Nephron (organoid): ENCODE results near the gene MORN1.
"Not testable (repeated sequence)": the region's sequence is repeated elsewhere in the genome, so short reads cannot be mapped to it uniquely, and the experiment has no call there.

ENCODE experiments used
- H3K27ac Mint-ChIP-seq, 3 experiments: 2 replicates each; pipeline ENCODE4 v1.8.0; 2020; ENCODE audit warnings: mixed read lengths in 3 of 3, mild to moderate bottlenecking in 2 of 3, moderate library complexity in 1 of 3
- H3K27me3 Mint-ChIP-seq: 2 replicates; pipeline ENCODE4 v1.8.0; 2021; ENCODE audit warnings: low read depth, mild to moderate bottlenecking, moderate library complexity, mixed read lengths
- H3K36me3 Mint-ChIP-seq: 2 replicates; pipeline ENCODE4 v1.8.0; 2020; ENCODE audit warnings: low read depth, mixed read lengths
- H3K4me1 Mint-ChIP-seq: 2 replicates; pipeline ENCODE4 v1.8.0; 2020; ENCODE audit warnings: mixed read lengths
- H3K4me3 Mint-ChIP-seq, 3 experiments: 2 replicates each; pipeline ENCODE4 v1.8.0; 2020; ENCODE audit warnings: mild to moderate bottlenecking in 3 of 3, mixed read lengths in 3 of 3, moderate library complexity in 2 of 3
- H3K9me3 Mint-ChIP-seq: 2 replicates; pipeline ENCODE4 v1.8.0; 2020; ENCODE audit warnings: mixed read lengths
- CTCF ChIP-seq, 3 experiments: fragments of 200-600 bp; sonication (generic); IDR thresholded peaks; one replicate each; pipeline ENCODE4 v1.5.0; 2021; ENCODE audit warnings: antibody characterized with exemption in 3 of 3; ENCODE audit not compliant: unreplicated experiment in 3 of 3

Gene MORN1

GRCh38 chr1:2337081-2337480, 54.3 kb downstream of the MORN1 start:
- H3K4me1 Mint-ChIP-seq = peaks cover 26% of the 10 kb centered on the region
- H3K4me3 Mint-ChIP-seq = no peak overlapping the region
- H3K27me3 Mint-ChIP-seq = peaks cover 4% of the 10 kb centered on the region
- H3K36me3 Mint-ChIP-seq = no peaks in the 10 kb centered on the region
- no peaks in the 10 kb centered on the region for H3K9me3 Mint-ChIP-seq
- H3K27ac Mint-ChIP-seq = no peak overlapping the region
- TF ChIP-seq CTCF (IDR thresholded peaks at IDR 0.05; ENCODE audit: unreplicated experiment in 3 of 3) = no peak

DNA sequence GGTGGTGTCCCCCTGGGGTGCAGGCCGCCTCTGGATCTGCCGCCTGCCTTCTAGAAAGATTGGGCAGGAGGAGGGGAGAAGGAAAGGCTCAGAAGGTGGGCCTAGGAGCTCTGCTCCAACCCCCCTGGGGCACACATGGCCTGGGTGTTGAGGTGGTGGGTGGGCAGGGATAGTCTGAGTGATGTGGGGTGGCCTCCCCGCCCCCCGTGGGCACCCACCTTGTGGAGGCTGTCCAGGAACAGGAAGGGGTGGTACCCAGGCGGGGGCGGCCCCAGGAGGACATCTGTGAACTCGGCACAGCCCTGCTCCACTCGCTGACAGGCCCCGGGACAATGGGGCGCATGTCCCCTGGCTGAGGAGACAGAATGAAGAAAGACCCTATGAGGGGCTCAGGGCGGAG, 54.9 kb downstream of the MORN1 start:
- no peak for TF ChIP-seq CTCF (IDR thresholded peaks at IDR 0.05; ENCODE audit: unreplicated experiment in 3 of 3)
- peaks cover 4% of the 10 kb centered on the region for H3K27me3 Mint-ChIP-seq
- peaks cover 31% of the 10 kb centered on the region for H3K4me1 Mint-ChIP-seq
- H3K4me3 Mint-ChIP-seq = no peak overlapping the region
- H3K27ac Mint-ChIP-seq = peak overlapping the region in 1 of 3 experiments; percentile 86
- no peaks in the 10 kb centered on the region for H3K9me3 Mint-ChIP-seq
- no peaks in the 10 kb centered on the region for H3K36me3 Mint-ChIP-seq

GRCh38 chr1:2335721-2336455, 55.5 kb downstream of the MORN1 start:
- H3K4me1 Mint-ChIP-seq = peaks cover 32% of the 10 kb centered on the region
- no peaks in the 10 kb centered on the region for H3K36me3 Mint-ChIP-seq

DNA sequence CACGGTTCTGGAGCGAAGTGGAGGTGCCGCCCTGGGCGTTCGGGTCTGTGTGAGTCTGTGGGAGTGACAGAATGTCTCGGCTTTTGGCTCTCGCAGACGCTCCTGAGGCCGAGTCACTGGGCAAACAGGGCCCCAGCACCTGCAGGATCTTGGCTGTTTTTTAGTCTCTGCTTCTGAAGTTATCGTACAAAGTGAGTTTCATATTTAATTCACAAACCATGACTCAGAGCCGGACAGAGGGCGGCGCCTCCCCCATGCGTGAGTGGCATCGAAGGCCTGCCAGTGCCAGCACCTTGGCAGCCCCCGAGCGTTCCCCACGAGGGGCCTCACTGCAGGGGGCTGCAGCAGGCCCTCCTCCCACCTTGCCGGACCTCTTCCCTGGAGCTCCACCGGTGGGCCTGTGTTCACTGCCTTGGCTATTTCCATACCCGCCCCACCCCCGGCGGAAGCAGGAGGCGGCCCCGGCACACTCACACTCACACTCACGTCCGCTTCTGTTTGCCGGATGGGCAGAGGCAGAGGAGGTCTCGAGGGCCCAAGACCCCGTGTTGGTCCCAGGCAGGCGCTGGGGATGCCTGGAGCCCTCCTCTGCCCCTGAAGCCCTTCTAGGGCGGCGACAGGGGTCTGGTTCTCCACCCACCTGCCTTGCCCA, 56.3 kb downstream of the MORN1 start:
- H3K27ac Mint-ChIP-seq = peak overlapping the region; percentile 28 to 86 (median 64)

More at GRCh38 chr1:2335721-2336455, 55.5 kb downstream of the MORN1 start:
- Mint-ChIP-seq H3K27ac (peak overlapping the region in 2 of 3 experiments; percentile 86 to 87), H3K9me3 (no peaks in the 10 kb centered on the region), H3K4me3 (peak overlapping the region in 2 of 3 experiments; percentile 66 to 86), H3K27me3 (peaks cover 4% of the 10 kb centered on the region)
- TF ChIP-seq CTCF (IDR thresholded peaks at IDR 0.05; ENCODE audit: unreplicated experiment in 3 of 3) = no peak

DNA sequence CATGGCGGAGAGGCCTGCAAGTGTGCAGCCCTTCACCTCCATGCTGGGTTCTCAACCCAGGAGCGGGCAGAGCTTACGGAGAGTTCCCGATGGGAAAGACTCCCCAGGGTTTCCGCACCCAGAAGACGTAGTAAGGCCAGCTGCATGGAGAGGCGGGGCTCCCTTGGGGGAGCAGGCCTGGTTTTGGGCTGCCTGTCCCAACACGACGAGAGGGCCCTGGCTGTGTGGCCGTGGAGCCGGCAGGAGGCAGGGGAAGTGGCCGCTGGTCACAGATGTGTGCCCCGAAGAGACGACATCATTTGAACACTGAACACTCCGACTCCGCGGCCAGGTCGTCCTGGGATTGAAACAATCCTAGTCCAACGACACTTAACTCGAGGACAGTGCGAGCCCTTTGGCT, 57.0 kb downstream of the MORN1 start:
- peak overlapping the region in 1 of 3 experiments; percentile 34 for H3K4me3 Mint-ChIP-seq
- H3K27me3 Mint-ChIP-seq = peaks cover 4% of the 10 kb centered on the region
- no peaks in the 10 kb centered on the region for H3K9me3 Mint-ChIP-seq
- no peaks in the 10 kb centered on the region for H3K36me3 Mint-ChIP-seq
- peak overlapping the region; percentile 28 to 86 (median 64) for H3K27ac Mint-ChIP-seq
- no peak for TF ChIP-seq CTCF (IDR thresholded peaks at IDR 0.05; ENCODE audit: unreplicated experiment in 3 of 3)
- H3K4me1 Mint-ChIP-seq = peaks cover 40% of the 10 kb centered on the region

More for the DNA sequence above, 56.3 kb downstream of the MORN1 start:
- Mint-ChIP-seq H3K4me1 (peaks cover 40% of the 10 kb centered on the region), H3K36me3 (no peaks in the 10 kb centered on the region), H3K9me3 (no peaks in the 10 kb centered on the region), H3K27me3 (peaks cover 4% of the 10 kb centered on the region), H3K4me3 (peak overlapping the region in 1 of 3 experiments; percentile 65)
- TF ChIP-seq CTCF (IDR thresholded peaks at IDR 0.05; ENCODE audit: unreplicated experiment in 3 of 3) = no peak

DNA sequence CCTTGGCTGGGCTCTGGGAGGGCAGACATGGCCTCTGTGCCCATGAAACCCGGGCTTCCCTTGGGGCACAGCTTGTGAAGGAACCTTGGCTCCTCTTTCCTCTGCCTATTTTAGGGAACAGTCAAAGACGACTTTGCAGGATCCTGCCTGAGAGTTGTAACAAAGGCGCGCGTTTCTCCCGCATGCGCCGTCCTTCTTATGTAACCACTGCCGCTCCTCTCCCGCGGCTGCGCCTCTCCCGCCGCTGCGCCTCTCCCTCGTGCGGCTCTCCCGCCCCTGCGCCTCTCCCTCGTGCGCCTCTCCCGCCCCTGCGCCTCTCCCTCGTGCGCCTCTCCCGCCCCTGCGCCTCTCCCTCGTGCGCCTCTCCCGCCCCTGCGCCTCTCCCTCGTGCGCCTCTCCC, 59.8 kb downstream of the MORN1 start:
- H3K4me3 Mint-ChIP-seq, H3K9me3 Mint-ChIP-seq, H3K27me3 Mint-ChIP-seq, H3K36me3 Mint-ChIP-seq: not testable (repeated sequence)
- Mint-ChIP-seq H3K27ac (peak overlapping the region in 2 of 3 experiments; percentile 73 to 84), H3K4me1 (peaks cover 59% of the 10 kb centered on the region)
